GM23248 (cell line): Measurements from ENCODE around the gene ANKRD9. TPM values are rescaled to one million over a fixed set of nuclear protein-coding genes. Genes with fewer than 3 reads are reported as not detected.
"Not testable (repeated sequence)": the region's sequence is repeated elsewhere in the genome, so short reads cannot be mapped to it uniquely, and the experiment has no call there.

Experiments used
- DNase-seq: peaks from one replicate; pipeline ENCODE4 v3.0.0-alpha.2; 2015
- H2AFZ ChIP-seq: fragments of 200-600 bp; sonication (generic); 2 replicates; pipeline ENCODE4 v1.6.1; 2016; ENCODE audit warnings: antibody characterized with exemption
- H3F3A ChIP-seq: fragments of 200-600 bp; sonication (generic); 2 replicates; pipeline ENCODE4 v1.6.1; 2016; ENCODE audit warnings: mild to moderate bottlenecking, antibody characterized with exemption, mixed run types; ENCODE audit not compliant: insufficient read depth
- H3K27ac ChIP-seq: fragments of 200-600 bp; sonication (generic); 2 replicates; pipeline ENCODE4 v1.5.1; 2016; ENCODE audit warnings: mild to moderate bottlenecking
- H3K27me3 ChIP-seq: fragments of 200-600 bp; sonication (generic); replicated peaks from 2 replicates; pipeline ENCODE4 v1.6.1; 2016; ENCODE audit warnings: mild to moderate bottlenecking; ENCODE audit not compliant: insufficient read depth
- H3K36me3 ChIP-seq: fragments of 200-600 bp; sonication (generic); 2 replicates; pipeline ENCODE4 v1.6.1; 2016; ENCODE audit warnings: low read depth, mild to moderate bottlenecking
- H3K4me1 ChIP-seq: fragments of 200-600 bp; sonication (generic); 2 replicates; pipeline ENCODE4 v1.6.1; 2016; ENCODE audit warnings: mild to moderate bottlenecking; ENCODE audit not compliant: insufficient read depth
- H3K4me2 ChIP-seq: fragments of 200-600 bp; sonication (generic); one replicate; pipeline ENCODE4 v1.6.1; 2016; ENCODE audit warnings: mild to moderate bottlenecking; ENCODE audit not compliant: unreplicated experiment
- H3K4me3 ChIP-seq: fragments of 200-600 bp; sonication (generic); 2 replicates; pipeline ENCODE4 v1.5.1; 2016; ENCODE audit warnings: mild to moderate bottlenecking
- H3K79me2 ChIP-seq: fragments of 200-600 bp; sonication (generic); 2 replicates; pipeline ENCODE4 v1.6.1; 2016; ENCODE audit warnings: mild to moderate bottlenecking; ENCODE audit not compliant: insufficient read depth
- H3K9ac ChIP-seq: fragments of 200-600 bp; sonication (generic); 2 replicates; pipeline ENCODE4 v1.6.1; 2016; ENCODE audit warnings: mild to moderate bottlenecking
- H3K9me2 ChIP-seq: fragments of 200-600 bp; sonication (generic); 2 replicates; pipeline ENCODE4 v1.6.1; 2016; ENCODE audit warnings: mixed run types, mild to moderate bottlenecking, moderate library complexity; ENCODE audit not compliant: insufficient read depth
- H3K9me3 ChIP-seq: fragments of 200-600 bp; sonication (generic); one replicate; pipeline ENCODE4 v1.6.1; 2017; ENCODE audit warnings: low read depth
- H4K20me1 ChIP-seq: fragments of 200-600 bp; sonication (generic); 2 replicates; pipeline ENCODE4 v1.6.0; 2016; ENCODE audit not compliant: insufficient read depth
- EZH2 ChIP-seq: fragments of 200-600 bp; sonication (generic); IDR thresholded peaks from 2 replicates; pipeline ENCODE4 v1.6.1; 2018; ENCODE audit warnings: antibody characterized with exemption, mild to moderate bottlenecking; ENCODE audit not compliant: insufficient read depth, poor library complexity, severe bottlenecking
- EZH2phosphoT487 ChIP-seq: fragments of 200-600 bp; sonication (generic); IDR thresholded peaks from 2 replicates; pipeline ENCODE4 v1.6.1; 2018; ENCODE audit warnings: antibody characterized with exemption, moderate library complexity, mild to moderate bottlenecking, low read depth; ENCODE audit not compliant: insufficient read depth
- WGBS, 2 experiments: methylation state at CpG; one replicate each; pipeline ENCODE4 v1.1.6; 2015 to 2017; ENCODE audit warnings: low lambda C conversion rate in 2 of 2, low coverage in 1 of 2; ENCODE audit errors: missing lambda C conversion rate in 2 of 2; 5-methylcytosine and 5-hydroxymethylcytosine counted together
- in situ Hi-C: fragments of 300-500 bp; cut with MboI; formaldehyde crosslinking; loops from 2 replicates; pipeline ENCODE4 v1.15.0; 2020
- polyA plus RNA-seq: library from polyadenylated mRNA; unstranded; fragments of >200 nt; fragmentation: Nextera tagmentation; extraction: Ambion mirVana; gene quantifications from 2 replicates; pipeline ENCODE4 v1.2.1, GENCODE V29; 2016
- total RNA-seq: library from RNA; depleted of rRNA; stranded (reverse); fragments of >200 nt; shearing (Covaris generic); gene quantifications from 2 replicates; pipeline ENCODE4 v1.2.3, GENCODE V29; 2014

ANKRD9 gene
- total and polyA plus RNA-seq, 2 experiments from 2014 or later = 2.3 to 14.9 TPM

DNA sequence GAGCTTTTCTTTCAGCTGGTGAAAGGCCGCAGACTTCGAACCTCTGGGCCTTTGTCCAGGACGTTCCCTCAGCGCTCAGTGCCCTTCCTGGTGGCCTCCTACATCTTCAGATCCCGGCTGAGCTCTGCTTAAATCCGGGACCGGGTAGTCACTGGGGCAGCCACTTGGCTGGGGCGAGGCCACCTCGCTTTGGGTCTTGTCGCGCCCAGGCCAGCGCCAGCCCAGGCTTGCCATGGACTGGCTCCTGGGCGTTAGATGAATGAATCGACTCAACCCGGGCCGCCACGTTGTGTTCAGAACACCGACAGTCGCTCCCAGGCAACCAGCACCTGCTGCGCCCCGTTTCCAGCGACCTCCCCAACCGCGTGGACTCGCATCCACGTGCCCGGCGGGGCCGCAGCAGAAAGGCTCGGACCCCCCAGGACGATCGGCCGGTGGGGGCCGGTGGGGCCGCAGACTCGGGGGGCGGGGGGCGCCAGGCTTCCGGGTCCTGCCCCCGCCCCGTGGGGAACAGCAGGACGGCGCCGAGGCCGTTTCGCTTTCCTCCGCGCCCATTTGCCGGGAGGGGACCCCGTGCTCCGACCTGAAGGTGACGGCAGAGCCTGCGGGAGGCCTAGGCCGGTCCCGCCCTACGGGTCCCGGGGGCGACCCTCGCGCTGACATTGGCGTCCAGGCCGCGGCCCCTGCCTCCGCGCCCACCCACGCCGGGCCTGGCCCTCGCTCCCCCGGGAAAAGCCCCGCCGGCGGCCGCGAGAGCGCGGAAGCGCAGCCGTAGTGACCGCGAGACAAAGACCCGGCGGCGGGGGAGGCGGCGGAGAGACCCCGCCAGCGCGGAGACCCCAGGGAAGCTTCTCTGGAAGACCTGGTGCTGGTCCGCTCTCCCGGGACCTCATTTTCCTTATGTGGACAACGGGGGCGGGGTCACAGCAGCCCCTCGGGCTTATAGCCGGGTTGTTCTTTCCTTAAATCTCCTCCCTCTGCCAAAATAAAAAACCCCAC, 45.5 kb upstream of the ANKRD9 start:
- H3K4me2 ChIP-seq = peak overlapping the region; percentile 79
- 10 to 11% methylated on average over 46 to 58 of the region's 94 CpGs for WGBS, 2 experiments

DNA sequence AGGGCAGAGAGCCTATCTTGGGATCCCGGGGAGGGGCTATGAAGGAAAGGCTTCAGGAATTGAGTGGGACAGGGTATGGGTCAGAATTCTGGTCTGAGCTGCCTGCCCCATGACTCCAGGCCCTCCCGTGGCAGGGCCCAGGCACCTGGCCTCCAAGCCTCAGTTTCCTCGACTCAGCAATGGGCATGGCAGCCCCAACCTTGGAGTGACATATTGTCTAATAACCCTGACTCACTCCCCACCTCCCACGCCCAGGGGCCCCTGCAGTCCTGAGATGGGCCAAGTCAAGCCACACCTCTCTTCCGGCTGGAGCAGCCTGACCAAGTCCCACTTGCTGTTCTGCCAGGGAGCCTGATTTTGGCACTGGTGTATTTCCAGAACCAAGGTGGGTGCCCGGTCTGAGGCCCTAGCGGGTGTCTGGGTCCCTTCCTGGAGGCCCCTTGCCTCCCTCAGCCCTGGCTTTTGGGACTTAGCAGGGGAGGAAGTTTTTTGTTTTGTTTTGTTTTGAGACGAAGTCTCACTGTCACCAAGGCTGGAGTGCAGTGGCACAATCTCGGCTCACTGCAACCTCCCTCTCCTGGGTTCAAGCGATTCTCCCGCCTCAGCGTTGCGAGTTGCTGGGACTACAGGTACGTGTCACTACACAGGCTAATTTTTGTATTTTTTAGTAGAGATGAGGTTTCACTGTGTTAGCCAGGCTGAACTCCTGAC, 42.6 kb upstream of the ANKRD9 start:
- Histone ChIP-seq H3K27ac (no peak overlapping the region), H3K9me3 (no peaks in the 10 kb centered on the region), H3K9ac (no peak overlapping the region), H3F3A (no peaks in the 10 kb centered on the region), H3K4me2 (no peak overlapping the region), H3K4me3 (no peak overlapping the region), H2AFZ (no peak overlapping the region), H3K79me2 (no peaks in the 10 kb centered on the region), H3K27me3 (peaks cover 2% of the 10 kb centered on the region; the same call in 1 of the 2 replicates), H3K9me2 (no peaks in the 10 kb centered on the region), H3K4me1 (peaks cover 3% of the 10 kb centered on the region; the same call in 1 of the 2 replicates), H4K20me1 (no peaks in the 10 kb centered on the region), H3K36me3 (no peaks in the 10 kb centered on the region)
- in situ Hi-C loops = no loop called here
- no peak for TF ChIP-seq EZH2phosphoT487
- no peak for TF ChIP-seq EZH2
- WGBS, 2 experiments = 75 to 77% methylated on average over 13 to 14 of the region's 14 CpGs
- DNase-seq = peak; percentile 71

More for the DNA sequence above, 45.5 kb upstream of the ANKRD9 start:
- Histone ChIP-seq H3K9me3 (no peaks in the 10 kb centered on the region), H3K27me3 (no peaks in the 10 kb centered on the region), H3K9ac (peak overlapping the region; percentile 82), H3K79me2 (no peaks in the 10 kb centered on the region), H3K36me3 (no peaks in the 10 kb centered on the region), H3F3A (no peaks in the 10 kb centered on the region), H3K4me3 (peak overlapping the region; percentile 76), H2AFZ (peak overlapping the region; percentile 92), H4K20me1 (no peaks in the 10 kb centered on the region), H3K4me1 (peaks cover 3% of the 10 kb centered on the region; the same call in 1 of the 2 replicates), H3K27ac (no peak overlapping the region), H3K9me2 (no peaks in the 10 kb centered on the region)
- in situ Hi-C loops = no loop called here
- peak; percentile 73 for DNase-seq
- TF ChIP-seq EZH2phosphoT487 (no peak), EZH2 (no peak)

DNA sequence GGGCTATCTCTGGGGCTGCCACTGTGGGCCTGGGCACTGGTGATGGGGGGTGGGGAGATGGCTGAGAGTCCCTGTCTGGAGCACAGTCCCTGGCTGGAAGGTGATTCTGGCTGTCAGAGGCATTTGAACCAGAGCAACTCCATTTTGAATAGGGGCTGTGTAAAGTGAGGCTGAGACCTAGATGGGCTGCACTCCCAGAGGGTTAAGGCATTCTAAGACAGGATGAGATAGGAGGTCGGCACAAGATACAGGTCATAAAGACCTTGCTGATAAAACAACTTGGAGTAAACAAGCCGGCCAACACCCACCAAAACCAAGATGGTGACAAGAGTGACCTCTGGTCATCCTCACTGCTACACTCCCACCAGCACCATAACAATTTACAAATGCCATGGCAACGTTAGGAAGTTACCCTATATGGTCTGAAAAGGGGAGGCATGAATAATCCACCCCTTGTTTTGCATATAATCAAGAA, 41.4 kb upstream of the ANKRD9 start:
- DNase-seq, H3K36me3 ChIP-seq, H3K27ac ChIP-seq, H3K9me3 ChIP-seq, H3K27me3 ChIP-seq, H3K4me2 ChIP-seq, in situ Hi-C loops, H2AFZ ChIP-seq, H3K4me3 ChIP-seq, H3K79me2 ChIP-seq, H3K9ac ChIP-seq, H3F3A ChIP-seq, H3K9me2 ChIP-seq, H3K4me1 ChIP-seq, H4K20me1 ChIP-seq: not testable (repeated sequence)
- 73 to 80% methylated on average over 3 of the region's 3 CpGs for WGBS, 2 experiments

DNA sequence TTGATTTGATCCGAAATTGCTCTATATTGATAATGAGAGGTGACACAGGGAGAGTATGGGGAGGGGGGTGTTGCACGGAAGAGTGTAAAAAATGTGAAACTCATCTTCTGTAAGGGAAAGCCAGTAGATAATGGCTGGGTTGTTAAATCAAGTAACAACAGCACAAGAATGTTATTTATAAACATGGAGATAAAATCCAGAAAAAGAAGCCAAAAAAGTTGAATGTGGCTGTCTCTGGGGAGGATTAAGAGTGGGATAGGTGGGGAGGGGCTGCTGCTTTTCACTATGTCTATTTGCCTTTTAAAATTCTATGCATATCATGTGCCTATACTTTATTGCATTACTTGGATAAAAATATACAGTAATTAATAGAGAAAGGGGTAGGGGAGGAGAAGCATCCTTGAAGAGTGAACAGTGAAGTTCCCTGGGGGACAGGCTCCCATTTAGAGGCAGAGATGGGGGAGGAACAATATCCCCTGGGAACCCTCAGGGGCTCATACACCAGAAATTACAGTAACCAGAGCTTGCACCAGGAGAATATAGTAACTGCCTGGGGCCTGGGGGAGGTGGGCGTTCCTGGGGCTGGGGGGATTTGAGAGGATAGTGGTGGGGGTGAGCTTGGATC, 39.2 kb upstream of the ANKRD9 start:
- Histone ChIP-seq H4K20me1 (no peaks in the 10 kb centered on the region), H3K9me2 (no peaks in the 10 kb centered on the region), H3K9me3 (no peaks in the 10 kb centered on the region), H3K27me3 (peaks cover 26% of the 10 kb centered on the region), H3K9ac (no peak overlapping the region), H3K4me1 (peaks cover 3% of the 10 kb centered on the region; the same call in 1 of the 2 replicates), H2AFZ (no peak overlapping the region), H3F3A (no peaks in the 10 kb centered on the region), H3K79me2 (no peaks in the 10 kb centered on the region), H3K4me2 (no peak overlapping the region), H3K36me3 (no peaks in the 10 kb centered on the region), H3K4me3 (no peak overlapping the region), H3K27ac (no peak overlapping the region)
- 39 to 41% methylated on average over 3 of the region's 3 CpGs for WGBS, 2 experiments
- TF ChIP-seq EZH2phosphoT487 = no peak
- in situ Hi-C loops = no loop called here
- no peak for DNase-seq
